Peyer's patch (tissue), 4 donors: ENCODE data around the gene TTC34.

Experiments
- POLR2A ChIP-seq, 2 donors: fragments of 450-650 bp; IDR thresholded peaks; one replicate each; pipeline ENCODE4 v1.5.1; 2017; ENCODE audit warnings: antibody characterized with exemption in 2 of 2, mild to moderate bottlenecking in 2 of 2, moderate library complexity in 2 of 2
- TF ChIP-seq, protein P1 (sequence below), 6 experiments: fragments of 450-650 bp in 4 of 6; fragments of 200-600 bp in 2 of 6; sonication (generic) in 1 of 6; IDR thresholded peaks; one replicate each; pipeline ENCODE4 v1.5.1; 2017 to 2019; ENCODE audit warnings: antibody characterized with exemption in 6 of 6, mild to moderate bottlenecking in 3 of 6, moderate library complexity in 1 of 6

- TF ChIP-seq, protein P1, sequence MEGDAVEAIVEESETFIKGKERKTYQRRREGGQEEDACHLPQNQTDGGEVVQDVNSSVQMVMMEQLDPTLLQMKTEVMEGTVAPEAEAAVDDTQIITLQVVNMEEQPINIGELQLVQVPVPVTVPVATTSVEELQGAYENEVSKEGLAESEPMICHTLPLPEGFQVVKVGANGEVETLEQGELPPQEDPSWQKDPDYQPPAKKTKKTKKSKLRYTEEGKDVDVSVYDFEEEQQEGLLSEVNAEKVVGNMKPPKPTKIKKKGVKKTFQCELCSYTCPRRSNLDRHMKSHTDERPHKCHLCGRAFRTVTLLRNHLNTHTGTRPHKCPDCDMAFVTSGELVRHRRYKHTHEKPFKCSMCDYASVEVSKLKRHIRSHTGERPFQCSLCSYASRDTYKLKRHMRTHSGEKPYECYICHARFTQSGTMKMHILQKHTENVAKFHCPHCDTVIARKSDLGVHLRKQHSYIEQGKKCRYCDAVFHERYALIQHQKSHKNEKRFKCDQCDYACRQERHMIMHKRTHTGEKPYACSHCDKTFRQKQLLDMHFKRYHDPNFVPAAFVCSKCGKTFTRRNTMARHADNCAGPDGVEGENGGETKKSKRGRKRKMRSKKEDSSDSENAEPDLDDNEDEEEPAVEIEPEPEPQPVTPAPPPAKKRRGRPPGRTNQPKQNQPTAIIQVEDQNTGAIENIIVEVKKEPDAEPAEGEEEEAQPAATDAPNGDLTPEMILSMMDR (IDR thresholded peaks at IDR 0.05): no peak
- TF ChIP-seq POLR2A (IDR thresholded peaks at IDR 0.05): no peak
These were observed 157.3 kb downstream of the TTC34 start for GRCh38 chr1:2644171-2644570.
